HG02642 (cell line): ENCODE results near the gene OGFOD1.
"Not testable (repeated sequence)": the region's sequence is repeated elsewhere in the genome, so short reads cannot be mapped to it uniquely, and the experiment has no call there.

Source experiments
- ATAC-seq: cut with Tn5 transposase; IDR thresholded peaks from one replicate; pipeline ENCODE4 v1.9.1; 2021; ENCODE audit warnings: mild to moderate bottlenecking; ENCODE audit not compliant: unreplicated experiment, poor library complexity

Gene OGFOD1

DNA sequence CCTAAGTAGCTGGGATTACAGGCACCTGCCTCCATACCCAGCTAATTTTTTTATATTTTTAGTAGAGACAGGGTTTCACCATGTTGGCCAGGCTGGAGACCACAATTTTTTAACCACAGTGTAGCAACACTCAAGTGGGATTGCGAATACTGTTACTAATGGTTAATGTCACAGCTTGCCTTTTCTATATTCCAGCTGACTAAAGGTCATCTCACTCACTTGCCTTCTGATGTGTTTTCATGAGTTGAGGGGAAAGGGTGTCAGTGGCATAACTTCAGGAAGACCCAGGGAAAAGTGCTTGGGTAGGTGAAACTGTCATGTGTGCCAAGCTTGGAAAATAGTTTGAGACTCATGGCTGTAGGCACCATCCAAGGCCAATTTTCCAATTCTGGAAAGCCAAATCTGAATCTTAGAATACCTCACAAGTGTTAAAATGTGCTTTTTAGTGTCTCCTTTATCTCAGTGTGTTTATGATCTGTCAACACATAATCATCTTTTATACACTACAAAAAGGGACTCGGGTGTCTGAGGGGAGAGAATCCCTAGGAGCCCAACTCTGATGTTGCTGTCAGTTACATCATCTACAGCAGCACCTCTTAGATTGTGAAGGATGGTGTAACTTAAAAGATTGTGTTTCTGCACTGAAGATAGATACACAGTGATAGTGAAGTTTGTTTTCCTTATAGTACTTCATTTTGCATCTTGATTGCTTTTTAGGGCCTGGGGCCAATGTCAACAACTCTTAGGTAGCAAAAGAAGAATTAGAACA is 27.1 kb downstream of the OGFOD1 start:
- no peak for ATAC-seq

DNA sequence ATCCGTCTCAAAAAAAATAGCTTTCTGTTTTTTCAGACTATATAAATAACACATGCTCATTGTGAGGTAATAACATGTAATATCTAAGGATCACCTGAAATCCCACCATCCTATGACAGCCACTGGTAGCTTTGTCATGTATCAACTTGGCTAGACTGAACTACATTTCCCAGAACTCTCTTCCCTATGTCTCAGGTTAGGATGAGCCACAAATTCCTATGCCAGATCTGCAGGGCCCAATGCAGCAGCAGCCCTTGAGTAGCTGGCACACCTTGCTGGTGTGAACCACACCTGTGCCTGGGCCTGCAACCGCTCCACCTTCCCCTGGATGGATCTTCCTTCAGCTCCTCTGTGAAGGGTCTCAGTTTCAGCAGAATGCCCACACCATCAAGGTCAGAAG is 28.1 kb downstream of the OGFOD1 start:
- no peak for ATAC-seq

DNA sequence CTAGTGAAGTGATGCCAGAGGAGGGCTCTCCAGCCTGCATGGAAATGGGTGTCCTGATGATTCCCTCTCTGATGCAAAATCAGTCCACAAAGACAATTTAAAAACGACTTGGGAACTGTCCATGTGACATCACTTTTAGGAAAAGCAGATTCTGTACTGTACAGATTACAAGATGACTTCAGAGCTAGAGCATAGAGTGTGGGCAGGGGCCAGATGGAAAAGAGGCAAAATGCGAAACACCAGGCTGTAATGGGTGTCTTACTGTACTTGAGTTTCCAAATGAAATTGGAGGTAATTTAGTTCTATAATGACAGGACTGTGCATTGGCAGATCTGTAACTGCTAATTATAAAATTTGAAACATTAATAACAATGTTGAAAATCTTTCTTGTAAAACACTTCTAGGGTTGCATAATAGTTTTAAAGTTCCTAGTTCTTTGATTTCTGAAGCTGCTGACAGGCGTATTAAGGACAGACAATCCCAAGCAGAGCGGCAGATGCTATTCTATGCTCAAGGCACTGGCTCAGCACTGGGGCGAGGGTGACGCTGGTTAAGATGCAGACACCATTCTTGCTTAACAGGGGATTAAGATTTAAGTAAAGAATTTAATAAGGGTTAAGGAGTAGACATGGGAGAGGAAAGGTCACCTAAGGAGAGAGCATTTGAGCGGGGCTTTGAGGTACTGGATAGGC is 29.6 kb downstream of the OGFOD1 start:
- ATAC-seq, result no peak

DNA sequence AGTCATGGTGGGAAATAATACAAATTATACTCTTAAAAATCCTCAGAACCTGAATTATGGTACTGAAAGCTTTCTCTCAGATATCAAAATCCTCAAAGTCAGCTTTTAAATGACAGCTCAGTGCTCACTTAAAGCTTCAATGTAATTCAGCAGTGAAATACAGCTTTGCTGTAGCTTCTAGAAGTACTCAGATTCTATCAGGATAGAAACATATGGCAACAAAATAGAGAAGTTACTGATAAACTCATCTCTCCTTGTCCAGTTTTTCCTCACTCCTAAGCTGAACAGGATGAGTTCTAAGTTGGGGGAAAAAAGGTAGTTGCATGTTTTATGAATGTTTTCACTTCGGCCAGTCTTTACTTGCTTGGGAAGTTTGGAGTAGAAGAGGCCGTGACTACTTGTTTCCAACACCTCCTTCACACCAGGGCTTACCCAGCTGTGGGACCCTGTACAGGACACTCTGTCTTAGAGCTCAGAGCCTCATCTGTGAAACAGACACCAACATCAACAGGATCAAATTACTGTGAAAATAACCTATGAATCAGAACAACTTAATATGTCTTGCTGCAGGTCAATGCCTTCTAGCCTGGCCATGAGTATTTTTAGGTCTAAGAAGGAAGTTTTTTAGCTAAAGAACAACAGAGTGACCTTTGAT is 30.2 kb downstream of the OGFOD1 start:
- ATAC-seq, result no peak

DNA sequence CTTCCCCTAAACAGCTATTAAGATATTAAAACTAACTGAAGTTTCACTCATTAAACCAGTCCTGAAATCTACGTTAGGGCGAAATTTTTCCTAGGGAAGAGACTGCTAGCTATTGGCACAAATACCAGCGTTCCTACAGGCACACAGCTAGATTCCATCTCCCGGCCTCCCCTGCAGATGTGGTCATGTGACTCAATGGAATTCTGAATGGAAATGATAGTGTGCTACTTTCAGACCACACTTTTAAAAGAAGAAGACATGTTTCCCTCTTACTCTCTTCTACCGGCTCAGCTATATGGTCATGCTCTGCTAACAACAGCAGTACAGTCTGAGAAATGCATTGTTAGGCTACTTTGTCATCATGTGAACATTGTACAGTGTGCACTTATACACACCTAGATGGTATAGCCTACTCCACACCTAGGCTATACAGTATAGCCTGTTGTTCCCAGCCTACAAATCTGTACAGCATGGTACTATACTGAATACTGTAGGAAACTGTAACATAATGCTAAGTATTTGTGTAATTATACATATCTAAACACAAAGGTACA is 31.4 kb downstream of the OGFOD1 start:
- no peak for ATAC-seq

DNA sequence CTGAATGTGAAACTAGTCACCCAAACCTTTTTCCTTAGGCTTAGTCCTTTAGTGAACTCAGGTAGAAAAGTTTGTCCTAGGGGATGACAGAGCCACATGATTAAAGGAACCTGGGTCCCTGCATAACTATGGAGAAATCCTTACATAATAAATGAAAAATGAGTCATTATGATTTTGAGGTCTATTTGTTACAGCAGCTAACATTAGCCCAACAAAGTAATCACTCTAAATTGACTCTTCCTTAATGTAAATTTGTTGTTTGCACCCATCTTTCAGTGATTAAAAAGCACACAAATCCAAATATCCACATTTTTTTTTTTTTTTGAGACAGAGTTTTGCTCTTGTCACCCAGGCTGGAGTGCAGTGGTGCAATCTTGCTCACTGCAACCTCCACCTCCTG is 32.0 kb downstream of the OGFOD1 start:
- no peak for ATAC-seq

DNA sequence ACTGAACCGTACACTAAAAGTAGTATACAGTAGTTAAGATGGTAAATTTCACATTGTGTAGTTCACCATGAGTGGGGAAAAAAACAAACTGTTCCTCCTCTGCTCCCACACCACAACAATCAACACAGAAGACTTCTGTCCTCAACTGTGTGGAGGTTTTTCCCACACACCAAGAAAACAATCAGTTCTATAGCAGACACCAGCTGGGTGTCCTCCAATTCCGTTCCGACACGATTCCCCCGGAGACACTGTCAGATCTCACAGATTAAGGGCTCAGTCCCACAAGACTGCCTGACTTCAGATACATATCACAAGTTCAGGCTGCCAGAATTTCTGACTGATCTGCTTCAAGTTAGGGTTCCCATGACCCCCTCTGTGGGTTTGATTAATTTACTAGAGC is 36.7 kb downstream of the OGFOD1 start:
- no peak for ATAC-seq

DNA sequence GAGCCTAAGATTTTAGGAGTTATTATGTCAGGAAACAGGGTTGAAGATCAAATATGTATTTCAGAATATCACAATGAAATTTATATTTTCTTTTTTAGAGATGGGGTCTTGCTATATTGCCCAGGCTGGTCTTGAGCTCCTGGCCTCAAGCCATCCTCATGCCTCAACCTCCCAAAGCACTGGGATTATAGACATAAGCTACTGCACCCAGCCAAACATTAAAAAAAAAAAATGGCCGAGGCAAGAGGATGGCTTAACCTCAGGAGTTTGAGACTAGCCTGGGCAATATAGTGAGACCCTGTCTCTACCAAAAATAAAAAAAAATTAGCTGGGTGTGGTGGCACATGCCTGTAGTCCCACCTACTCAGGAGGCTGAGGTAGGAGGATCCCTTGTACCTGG is 37.5 kb downstream of the OGFOD1 start:
- not testable (repeated sequence) for ATAC-seq

DNA sequence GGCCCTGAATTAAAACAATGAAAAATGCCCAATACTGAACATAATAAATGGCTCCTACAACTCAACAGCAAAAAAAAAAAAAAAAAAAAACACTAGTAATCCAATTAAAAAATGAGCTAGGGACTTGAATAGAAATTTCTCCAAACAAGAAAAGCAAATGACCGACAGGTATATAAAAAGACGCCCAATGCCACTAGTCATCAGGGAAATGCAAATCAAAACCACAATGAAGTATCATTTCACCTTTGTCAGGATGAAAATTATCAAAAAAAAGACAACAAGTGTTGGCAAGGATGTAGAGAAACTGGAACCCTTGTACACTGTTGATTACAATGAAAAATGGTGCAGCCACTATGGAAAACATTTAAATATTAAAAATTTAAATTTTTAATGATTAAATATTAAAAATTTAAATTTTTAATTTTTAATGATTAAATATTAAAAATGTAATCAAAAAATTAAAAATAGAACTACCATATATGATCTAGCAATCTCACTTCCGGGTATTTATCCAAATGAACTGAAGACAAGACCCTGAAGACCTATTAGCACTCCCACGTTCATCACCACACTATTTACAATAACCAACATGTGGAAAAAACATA is 40.4 kb downstream of the OGFOD1 start:
- no peak for ATAC-seq

DNA sequence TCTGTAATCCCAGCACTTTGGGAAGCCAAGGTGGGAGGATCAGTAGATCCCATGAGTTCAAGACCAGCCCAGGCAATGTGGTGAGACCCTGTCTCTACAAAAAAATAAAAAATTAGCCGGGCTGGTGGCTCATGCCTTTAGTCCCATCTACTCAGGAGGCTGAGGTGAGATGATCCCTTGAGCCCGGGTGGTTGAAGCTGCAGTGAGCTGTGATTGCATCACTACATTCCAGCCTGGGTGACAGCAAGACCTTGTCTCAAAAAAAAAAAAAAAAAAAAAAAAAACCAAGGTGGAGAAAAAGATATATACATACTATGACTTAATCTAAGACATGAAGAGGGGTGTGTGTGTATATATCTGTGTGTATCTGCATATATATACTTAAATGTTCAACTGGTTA is 41.8 kb downstream of the OGFOD1 start:
- no peak for ATAC-seq

DNA sequence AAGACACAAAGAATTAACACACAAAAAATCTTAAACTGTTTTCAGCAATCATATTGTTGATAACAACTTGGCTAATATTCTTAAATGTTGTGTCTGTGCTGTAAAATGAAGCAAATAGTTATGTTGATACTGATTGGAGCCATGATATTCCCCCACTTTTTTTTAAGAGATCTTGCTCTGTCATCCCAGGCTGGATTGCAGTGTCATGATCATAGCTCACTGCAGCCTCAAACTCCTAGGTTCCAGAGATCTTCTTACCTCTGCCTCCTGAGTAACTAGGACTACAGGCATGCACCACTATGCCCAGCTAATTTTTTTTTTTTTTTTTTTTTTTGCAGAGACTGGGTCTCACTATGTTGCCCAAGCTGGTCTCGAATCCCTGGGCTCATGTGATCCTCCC is 42.5 kb downstream of the OGFOD1 start:
- no peak for ATAC-seq

DNA sequence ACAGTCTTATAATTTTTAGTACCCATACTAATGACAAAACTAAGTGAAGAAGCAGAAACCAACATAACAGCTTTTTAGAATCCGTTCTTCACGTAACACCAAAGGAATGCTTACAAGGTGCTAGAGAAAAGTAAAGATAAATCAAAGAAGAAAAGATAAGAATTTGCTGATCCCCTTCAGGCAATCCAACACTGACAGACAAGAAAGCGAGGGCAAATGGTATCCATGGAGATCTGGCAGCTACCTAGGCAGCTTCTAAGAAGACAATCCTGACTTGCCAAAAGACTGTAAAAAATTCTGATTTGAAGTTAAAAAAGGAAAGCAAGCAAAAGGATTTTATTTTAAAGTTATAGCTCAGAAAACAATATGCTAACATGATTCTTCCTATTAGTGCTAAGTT is 53.8 kb downstream of the OGFOD1 start:
- ATAC-seq, result no peak

DNA sequence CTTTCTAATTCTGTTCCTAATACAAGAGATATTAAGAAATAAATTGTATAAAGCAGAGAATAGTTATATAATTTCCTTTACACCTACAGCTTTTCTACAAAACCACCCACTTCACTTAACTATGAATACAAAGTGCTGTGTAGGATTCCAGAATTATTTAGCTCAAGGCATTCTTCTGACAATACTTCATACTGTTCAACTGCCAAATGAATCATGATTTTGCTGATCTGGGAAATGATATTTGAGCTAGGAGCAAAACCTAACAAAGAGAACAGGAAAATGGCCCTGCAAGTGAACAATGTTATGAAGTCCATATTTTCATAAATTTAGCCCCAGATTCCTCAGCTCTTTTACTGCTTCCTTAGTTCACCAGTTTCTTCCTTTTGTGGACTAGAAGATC is 55.6 kb downstream of the OGFOD1 start:
- no peak for ATAC-seq

DNA sequence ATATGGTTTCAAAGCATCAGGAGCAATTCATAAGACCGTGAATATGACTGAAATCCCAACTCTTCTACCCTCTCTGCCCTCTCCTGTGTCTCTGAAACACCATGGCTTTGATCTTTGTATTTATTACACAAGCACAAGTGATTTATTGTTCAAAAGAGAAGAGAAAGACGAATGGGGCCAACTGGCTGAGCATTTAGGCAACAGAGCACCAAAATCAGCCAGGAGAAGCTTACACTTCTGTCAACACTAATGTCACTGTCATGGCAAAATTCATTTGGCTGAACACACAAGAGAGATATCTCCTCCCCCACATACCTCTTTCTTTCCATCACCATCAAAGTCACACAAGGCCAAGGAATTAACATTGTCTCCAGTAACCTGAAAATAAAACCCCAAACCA is 59.2 kb downstream of the OGFOD1 start:
- no peak for ATAC-seq

DNA sequence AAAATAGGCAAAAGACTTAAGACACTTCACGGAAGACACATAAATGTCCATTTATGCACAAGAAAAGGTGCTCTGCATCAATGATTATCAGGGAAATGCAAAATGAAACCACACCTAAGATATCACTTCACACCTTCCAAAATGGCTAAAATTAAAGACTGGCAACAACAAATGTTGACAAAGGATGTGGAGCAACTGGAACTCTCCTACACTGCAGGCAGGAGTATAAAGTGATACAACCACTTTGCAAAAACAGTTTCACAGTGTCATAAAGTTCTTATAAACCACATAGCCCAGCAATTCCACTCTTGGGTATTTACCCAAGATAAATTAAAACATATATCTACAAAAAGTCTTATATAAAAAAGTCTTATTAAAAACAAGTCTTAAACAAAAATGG is 60.7 kb downstream of the OGFOD1 start:
- ATAC-seq, result no peak

DNA sequence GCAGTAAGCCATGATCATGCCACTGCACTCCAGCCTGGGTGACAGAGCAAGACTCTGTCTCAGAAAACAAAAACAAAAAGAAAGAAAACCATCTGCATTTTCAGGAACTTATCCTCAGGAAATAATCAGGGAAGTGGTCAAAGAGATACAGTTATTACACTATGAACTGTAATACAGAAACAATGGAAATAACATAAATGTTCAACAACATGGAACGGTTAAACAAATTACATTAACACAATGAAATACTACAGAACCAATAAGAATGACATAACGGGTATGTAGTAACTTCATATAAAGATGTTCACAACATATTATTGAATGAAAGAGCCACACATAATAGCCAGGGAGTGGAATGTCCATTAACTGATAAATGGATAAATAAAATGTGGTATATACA is 61.7 kb downstream of the OGFOD1 start:
- ATAC-seq, result no peak

DNA sequence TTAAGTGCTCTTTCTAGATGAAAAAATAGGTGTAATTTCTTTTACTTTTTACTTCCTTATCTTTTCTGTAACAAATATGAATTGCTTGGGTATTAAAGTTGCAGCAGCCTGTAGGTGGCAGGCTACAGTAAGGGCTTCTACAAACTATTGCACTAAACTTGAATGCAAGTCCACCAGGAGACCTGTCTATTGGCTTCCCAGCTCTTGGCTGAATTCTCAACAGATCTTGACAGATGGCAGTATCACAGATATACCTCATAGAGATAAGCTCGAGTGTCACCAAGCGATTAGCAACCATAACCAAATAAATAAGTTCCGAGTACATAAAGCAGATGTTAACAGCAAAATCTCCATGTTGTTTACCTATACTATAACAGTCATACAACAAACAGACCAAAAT is 62.6 kb downstream of the OGFOD1 start:
- ATAC-seq, result no peak

DNA sequence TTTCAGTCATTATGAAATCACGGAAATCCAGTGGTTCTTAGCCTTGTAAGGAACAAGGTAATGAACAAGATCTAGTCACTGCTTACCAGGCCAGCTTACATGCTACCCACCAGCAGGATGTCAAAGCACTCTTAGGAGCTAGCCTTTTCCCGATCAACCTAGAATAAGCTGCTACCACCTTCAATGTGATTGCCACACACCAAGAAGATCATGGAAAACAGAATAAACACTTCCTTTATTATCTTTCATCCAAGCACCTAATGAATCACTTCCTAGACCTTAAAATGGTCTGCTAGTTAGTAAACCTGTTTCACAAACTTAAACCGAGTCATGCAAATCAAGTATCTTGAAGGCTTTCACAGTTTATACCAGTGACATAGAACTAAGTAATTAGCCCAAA is 63.5 kb downstream of the OGFOD1 start:
- ATAC-seq, result no peak

DNA sequence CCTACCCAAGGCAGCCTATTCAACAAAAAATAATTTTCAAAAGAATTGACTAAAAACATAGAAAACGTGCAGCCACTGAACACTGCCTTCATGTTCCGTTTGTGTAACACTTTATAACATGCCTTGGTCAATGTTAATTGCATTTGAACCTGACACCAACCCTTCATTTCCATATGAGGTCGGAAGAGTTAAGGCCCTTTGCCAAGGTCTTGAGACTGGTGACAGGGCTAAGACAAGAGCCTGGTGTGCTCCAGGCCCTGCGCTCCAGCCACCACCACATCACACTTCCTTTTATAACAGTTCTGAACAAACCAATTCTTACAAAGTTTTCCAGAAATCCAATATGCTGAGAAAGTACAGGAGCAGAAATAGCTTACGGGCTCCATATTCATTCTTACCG is 64.3 kb downstream of the OGFOD1 start:
- ATAC-seq, result no peak

DNA sequence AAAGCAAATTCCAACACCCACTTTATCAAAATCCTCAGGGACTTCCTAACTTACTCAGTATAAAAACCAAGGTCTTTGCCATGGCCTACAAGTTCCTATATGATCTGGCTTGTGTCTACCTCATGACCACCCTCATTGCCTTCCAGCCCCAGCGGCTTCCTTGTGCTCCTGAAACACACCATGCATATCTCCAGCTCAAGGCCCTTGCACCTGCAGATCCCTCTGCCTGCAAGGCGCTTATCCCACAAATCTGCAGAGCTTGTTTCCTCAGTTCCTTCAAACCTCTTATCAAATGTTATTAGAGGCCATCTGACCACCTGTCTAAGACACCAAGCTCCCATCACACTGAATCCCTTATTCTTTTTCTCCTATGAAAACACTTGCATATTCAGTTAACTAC is 65.9 kb downstream of the OGFOD1 start:
- no peak for ATAC-seq

DNA sequence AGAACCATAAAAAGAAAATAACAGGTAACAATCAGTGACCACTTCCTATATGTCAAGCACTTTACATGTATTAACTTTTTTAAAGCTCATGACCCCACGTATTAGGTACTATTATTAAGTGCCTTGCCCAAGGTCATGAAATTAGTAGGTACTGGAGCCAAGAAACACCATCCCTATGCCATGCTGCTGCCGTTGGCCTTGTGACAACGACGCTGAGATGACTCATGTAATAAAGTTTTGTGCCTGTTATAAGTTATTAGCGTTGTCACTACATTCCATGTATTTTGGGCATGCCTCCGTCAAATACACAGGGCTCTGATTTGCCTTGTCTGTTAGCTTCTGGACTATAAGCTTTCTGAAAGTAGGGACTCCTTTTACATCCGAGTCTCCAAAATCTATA is 67.1 kb downstream of the OGFOD1 start:
- ATAC-seq, result no peak
